T-helper 17 cell (primary cell): ENCODE data around the gene SAAL1. TPM values are rescaled to one million over a fixed set of nuclear protein-coding genes. Genes with fewer than 3 reads are reported as not detected.

Experiments
- ATAC-seq: fragments of 150-1000 bp; cut with Tn5 transposase; 2 replicates; pipeline ENCODE4 v1.10.0; 2021; ENCODE audit warnings: mild to moderate bottlenecking, moderate library complexity
- DNase-seq, 3 donors: peaks; one replicate each; pipeline versions ENCODE4 v3.0.0 to v3.0.0-alpha.2; 2020 to 2021
- H3K9me3 ChIP-seq: one replicate; pipeline ENCODE4 v1.7.0; 2013; ENCODE audit warnings: low read length, mild to moderate bottlenecking; ENCODE audit not compliant: control insufficient read depth, poor library complexity, severe bottlenecking
- H3K27ac Mint-ChIP-seq: one replicate; pipeline ENCODE4 v1.8.0; 2022; ENCODE audit warnings: mild to moderate bottlenecking, moderate library complexity, mixed read lengths
- H3K27me3 Mint-ChIP-seq: one replicate; pipeline ENCODE4 v1.8.0; 2022; ENCODE audit warnings: mixed read lengths
- H3K36me3 Mint-ChIP-seq: one replicate; pipeline ENCODE4 v1.8.0; 2022; ENCODE audit warnings: low read depth, mixed read lengths
- H3K4me1 Mint-ChIP-seq: one replicate; pipeline ENCODE4 v1.8.0; 2022; ENCODE audit warnings: mild to moderate bottlenecking, mixed read lengths
- H3K4me3 Mint-ChIP-seq: one replicate; pipeline ENCODE4 v1.8.0; 2022; ENCODE audit warnings: mild to moderate bottlenecking, moderate library complexity, mixed read lengths
- total RNA-seq, 4 donors: library from RNA in 2 of 4; stranded (reverse) in 2 of 4; gene quantifications; one replicate each; pipeline ENCODE4 v1.2.3 and lab custom pipeline; 2022 to 2026

The SAAL1 gene
- total RNA-seq, 2 donors from 2014 or later, result 18.2 to 22.1 TPM

- Mint-ChIP-seq H3K36me3 (no peaks in the 10 kb centered on the region), H3K4me3 (no peak overlapping the region), H3K27ac (no peak overlapping the region), H3K27me3 (no peaks in the 10 kb centered on the region), H3K4me1 (no peaks in the 10 kb centered on the region)
- ATAC-seq, result no peak
- DNase-seq, result no peak
- H3K9me3 ChIP-seq, result no peaks in the 10 kb centered on the region
Measured at GRCh38 chr11:18067372-18067771, 38.5 kb downstream of the SAAL1 start.

GRCh38 chr11:18066626-18067025 is 39.3 kb downstream of the SAAL1 start:
- H3K4me1 Mint-ChIP-seq, result no peaks in the 10 kb centered on the region
- H3K9me3 ChIP-seq, result no peaks in the 10 kb centered on the region
- DNase-seq (no peak), ATAC-seq (no peak)
- H3K27ac Mint-ChIP-seq, result no peak overlapping the region
- H3K4me3 Mint-ChIP-seq, result no peak overlapping the region
- no peaks in the 10 kb centered on the region for H3K27me3 Mint-ChIP-seq
- H3K36me3 Mint-ChIP-seq, result no peaks in the 10 kb centered on the region

GRCh38 chr11:18065572-18065971 is 40.3 kb downstream of the SAAL1 start:
- H3K4me1 Mint-ChIP-seq, result no peaks in the 10 kb centered on the region
- no peaks in the 10 kb centered on the region for H3K9me3 ChIP-seq
- no peaks in the 10 kb centered on the region for H3K36me3 Mint-ChIP-seq
- H3K27ac Mint-ChIP-seq, result no peak overlapping the region
- no peak overlapping the region for H3K4me3 Mint-ChIP-seq
- no peak for DNase-seq
- no peaks in the 10 kb centered on the region for H3K27me3 Mint-ChIP-seq
- ATAC-seq, result no peak

GRCh38 chr11:18064450-18065054 is 41.3 kb downstream of the SAAL1 start:
- no peak for ATAC-seq
- Mint-ChIP-seq H3K4me1 (no peaks in the 10 kb centered on the region), H3K36me3 (no peaks in the 10 kb centered on the region), H3K4me3 (no peak overlapping the region), H3K27ac (no peak overlapping the region), H3K27me3 (no peaks in the 10 kb centered on the region)
- no peak for DNase-seq
- H3K9me3 ChIP-seq, result no peaks in the 10 kb centered on the region

- H3K4me1 Mint-ChIP-seq, result no peaks in the 10 kb centered on the region
- H3K27me3 Mint-ChIP-seq, result no peaks in the 10 kb centered on the region
- DNase-seq (no peak), ATAC-seq (no peak)
- no peaks in the 10 kb centered on the region for H3K36me3 Mint-ChIP-seq
- H3K27ac Mint-ChIP-seq, result no peak overlapping the region
- no peak overlapping the region for H3K4me3 Mint-ChIP-seq
- no peaks in the 10 kb centered on the region for H3K9me3 ChIP-seq
Measured at GRCh38 chr11:18063862-18064434, 41.9 kb downstream of the SAAL1 start.

- DNase-seq (no peak), ATAC-seq (no peak)
- H3K9me3 ChIP-seq, result no peaks in the 10 kb centered on the region
- Mint-ChIP-seq H3K27me3 (no peaks in the 10 kb centered on the region), H3K27ac (no peak overlapping the region), H3K4me3 (no peak overlapping the region), H3K4me1 (no peaks in the 10 kb centered on the region), H3K36me3 (no peaks in the 10 kb centered on the region)
Measured at GRCh38 chr11:18063125-18063524, 42.8 kb downstream of the SAAL1 start.

- H3K27me3 Mint-ChIP-seq, result no peaks in the 10 kb centered on the region
- H3K4me3 Mint-ChIP-seq, result no peak overlapping the region
- no peak overlapping the region for H3K27ac Mint-ChIP-seq
- DNase-seq, result no peak
- H3K4me1 Mint-ChIP-seq, result no peaks in the 10 kb centered on the region
- no peak for ATAC-seq
- no peaks in the 10 kb centered on the region for H3K36me3 Mint-ChIP-seq
- H3K9me3 ChIP-seq, result no peaks in the 10 kb centered on the region
Measured at GRCh38 chr11:18061351-18061750, 44.5 kb downstream of the SAAL1 start.

- H3K4me3 Mint-ChIP-seq, result no peak overlapping the region
- ATAC-seq (no peak), DNase-seq (no peak)
- no peaks in the 10 kb centered on the region for H3K4me1 Mint-ChIP-seq
- H3K9me3 ChIP-seq, result no peaks in the 10 kb centered on the region
- H3K27me3 Mint-ChIP-seq, result no peaks in the 10 kb centered on the region
- no peaks in the 10 kb centered on the region for H3K36me3 Mint-ChIP-seq
- H3K27ac Mint-ChIP-seq, result no peak overlapping the region
Measured at GRCh38 chr11:18056561-18057181, 49.2 kb downstream of the SAAL1 start.

GRCh38 chr11:18054511-18055103 is 51.3 kb downstream of the SAAL1 start:
- no peaks in the 10 kb centered on the region for H3K27me3 Mint-ChIP-seq
- no peak overlapping the region for H3K27ac Mint-ChIP-seq
- DNase-seq, result no peak
- H3K4me1 Mint-ChIP-seq, result peaks cover 2% of the 10 kb centered on the region
- ATAC-seq, result no peak
- no peak overlapping the region for H3K4me3 Mint-ChIP-seq
- peaks cover 2% of the 10 kb centered on the region for H3K36me3 Mint-ChIP-seq
- H3K9me3 ChIP-seq, result no peaks in the 10 kb centered on the region

GRCh38 chr11:18050848-18051247 is 55.0 kb downstream of the SAAL1 start:
- Mint-ChIP-seq H3K27ac (no peak overlapping the region), H3K4me3 (no peak overlapping the region), H3K4me1 (peaks cover 2% of the 10 kb centered on the region), H3K36me3 (peaks cover 4% of the 10 kb centered on the region), H3K27me3 (peaks cover 17% of the 10 kb centered on the region)
- ATAC-seq (no peak), DNase-seq (no peak)
- no peaks in the 10 kb centered on the region for H3K9me3 ChIP-seq

- Mint-ChIP-seq H3K4me3 (no peak within 1 kb of the TSS), H3K27me3 (peaks cover 42% of the 10 kb centered on the region), H3K27ac (no peak within 1 kb of the TSS), H3K4me1 (no peaks in the 10 kb centered on the region), H3K36me3 (peaks cover 2% of the 10 kb centered on the region)
- H3K9me3 ChIP-seq, result no peaks in the 10 kb centered on the region
- ATAC-seq (no peak), DNase-seq (no peak)
Measured at GRCh38 chr11:18046116-18046777, 59.6 kb downstream of the SAAL1 start, which contains the start of gene TPH1. Gene TPH1 (minus strand): TSS chr11:18046269. CDS start chr11:18040762, 5,507 bp downstream.

GRCh38 chr11:18036456-18036855 is 69.4 kb downstream of the SAAL1 start:
- Mint-ChIP-seq H3K36me3 (peaks cover 4% of the 10 kb centered on the region), H3K4me3 (no peak overlapping the region), H3K27me3 (peaks cover 33% of the 10 kb centered on the region), H3K4me1 (no peaks in the 10 kb centered on the region), H3K27ac (no peak overlapping the region)
- DNase-seq (no peak), ATAC-seq (no peak)
- no peaks in the 10 kb centered on the region for H3K9me3 ChIP-seq
